ENCODE results near the gene RAB11FIP5.

RAB11FIP5 gene

GRCh38 chr2:73100956-73101355 is 11.8 kb downstream of the RAB11FIP5 start:
- TF ChIP-seq GATA3 (IDR thresholded peaks at IDR 0.05; ENCODE audit: low read depth, low read length) (no peak), GATA2 (IDR thresholded peaks at IDR 0.05; ENCODE audit: low read depth, low read length) (no peak)

- TF ChIP-seq GATA2 (IDR thresholded peaks at IDR 0.05; ENCODE audit: low read depth, low read length): no peak
- TF ChIP-seq GATA3 (IDR thresholded peaks at IDR 0.05; ENCODE audit: low read depth, low read length): no peak
These were observed 13.3 kb downstream of the RAB11FIP5 start for GRCh38 chr2:73099486-73099885.

- no peak for TF ChIP-seq GATA3 (IDR thresholded peaks at IDR 0.05; ENCODE audit: low read depth, low read length)
- no peak for TF ChIP-seq GATA2 (IDR thresholded peaks at IDR 0.05; ENCODE audit: low read depth, low read length)
These were observed 16.8 kb downstream of the RAB11FIP5 start for GRCh38 chr2:73095910-73096309.

- TF ChIP-seq GATA3 (IDR thresholded peaks at IDR 0.05; ENCODE audit: low read depth, low read length): no peak
These were observed 20.5 kb downstream of the RAB11FIP5 start for GRCh38 chr2:73092146-73092783.

- no peak for TF ChIP-seq GATA2 (IDR thresholded peaks at IDR 0.05; ENCODE audit: low read depth, low read length)
- TF ChIP-seq GATA3 (IDR thresholded peaks at IDR 0.05; ENCODE audit: low read depth, low read length): no peak
These were observed 21.1 kb downstream of the RAB11FIP5 start for GRCh38 chr2:73091696-73092095.

- TF ChIP-seq GATA2 (IDR thresholded peaks at IDR 0.05; ENCODE audit: low read depth, low read length) (no peak), GATA3 (IDR thresholded peaks at IDR 0.05; ENCODE audit: low read depth, low read length) (no peak)
These were observed 21.6 kb downstream of the RAB11FIP5 start for GRCh38 chr2:73091164-73091563.

- TF ChIP-seq GATA2 (IDR thresholded peaks at IDR 0.05; ENCODE audit: low read depth, low read length) (no peak), GATA3 (IDR thresholded peaks at IDR 0.05; ENCODE audit: low read depth, low read length) (no peak)
These were observed 23.3 kb downstream of the RAB11FIP5 start for GRCh38 chr2:73089270-73090030.

GRCh38 chr2:73088703-73089102 is 24.0 kb downstream of the RAB11FIP5 start:
- TF ChIP-seq GATA3 (IDR thresholded peaks at IDR 0.05; ENCODE audit: low read depth, low read length) (no peak), GATA2 (IDR thresholded peaks at IDR 0.05; ENCODE audit: low read depth, low read length) (no peak)

GRCh38 chr2:73088211-73088610 is 24.5 kb downstream of the RAB11FIP5 start:
- no peak for TF ChIP-seq GATA3 (IDR thresholded peaks at IDR 0.05; ENCODE audit: low read depth, low read length)
- no peak for TF ChIP-seq GATA2 (IDR thresholded peaks at IDR 0.05; ENCODE audit: low read depth, low read length)

GRCh38 chr2:73087311-73087710 is 25.4 kb downstream of the RAB11FIP5 start:
- TF ChIP-seq GATA2 (IDR thresholded peaks at IDR 0.05; ENCODE audit: low read depth, low read length) (no peak), GATA3 (IDR thresholded peaks at IDR 0.05; ENCODE audit: low read depth, low read length) (no peak)

- TF ChIP-seq GATA2 (IDR thresholded peaks at IDR 0.05; ENCODE audit: low read depth, low read length) (no peak), GATA3 (IDR thresholded peaks at IDR 0.05; ENCODE audit: low read depth, low read length) (no peak)
These were observed 27.1 kb downstream of the RAB11FIP5 start for GRCh38 chr2:73085691-73086090.

- TF ChIP-seq GATA2 (IDR thresholded peaks at IDR 0.05; ENCODE audit: low read depth, low read length): no peak
- no peak for TF ChIP-seq GATA3 (IDR thresholded peaks at IDR 0.05; ENCODE audit: low read depth, low read length)
These were observed 27.8 kb downstream of the RAB11FIP5 start for GRCh38 chr2:73084971-73085370.

- no peak for TF ChIP-seq GATA3 (IDR thresholded peaks at IDR 0.05; ENCODE audit: low read depth, low read length)
These were observed 28.6 kb downstream of the RAB11FIP5 start for GRCh38 chr2:73083886-73084800.

Data from SH-SY5Y (cell line).